GM19099 (cell line): Measurements from ENCODE around the gene DNAJC10.

Experiments
- POLR2A ChIP-seq: IDR thresholded peaks from 3 replicates; pipeline ENCODE4 v1.6.1; 2011; ENCODE audit warnings: low read depth; ENCODE audit not compliant: insufficient read length; ENCODE audit errors: extremely low read depth

DNAJC10 gene

DNA sequence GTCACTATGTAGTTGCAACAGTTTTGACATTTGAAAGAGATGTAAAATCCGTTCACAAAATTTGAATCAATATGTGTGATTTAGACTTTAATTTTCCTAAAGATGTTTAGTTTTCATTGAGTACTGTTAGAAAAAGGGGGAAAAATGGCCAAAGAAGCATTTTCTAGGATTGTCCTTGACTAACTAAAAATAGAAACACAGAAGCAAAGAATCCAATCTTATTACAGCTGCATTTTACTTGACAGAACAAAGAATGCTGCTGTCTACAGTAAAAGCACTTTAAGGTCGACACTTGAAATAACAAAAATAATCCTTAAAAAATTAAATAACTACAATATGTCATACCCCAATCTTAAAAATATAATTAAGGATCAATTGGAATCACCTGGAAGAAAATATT is 101.5 kb downstream of the DNAJC10 start:
- TF ChIP-seq POLR2A: no peak

DNA sequence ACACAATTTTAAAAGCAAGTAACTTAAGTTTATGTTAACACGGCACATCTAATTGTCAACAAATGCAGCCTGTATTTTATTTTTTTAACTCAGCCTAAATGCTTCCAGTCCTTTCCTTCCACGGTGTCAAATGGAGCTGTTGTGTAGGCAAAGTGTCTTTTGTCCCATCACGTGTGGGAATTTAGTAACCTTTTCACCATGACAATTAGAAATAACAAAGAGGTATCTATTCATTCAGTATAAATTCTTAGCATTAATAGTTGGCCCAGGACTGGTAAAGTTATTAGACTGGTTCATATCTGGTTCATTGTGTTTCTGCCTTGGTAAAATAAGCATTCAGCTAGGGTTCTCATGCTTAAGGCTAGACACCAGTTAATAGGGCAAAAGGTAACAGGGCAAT is 102.4 kb downstream of the DNAJC10 start:
- no peak for TF ChIP-seq POLR2A

DNA sequence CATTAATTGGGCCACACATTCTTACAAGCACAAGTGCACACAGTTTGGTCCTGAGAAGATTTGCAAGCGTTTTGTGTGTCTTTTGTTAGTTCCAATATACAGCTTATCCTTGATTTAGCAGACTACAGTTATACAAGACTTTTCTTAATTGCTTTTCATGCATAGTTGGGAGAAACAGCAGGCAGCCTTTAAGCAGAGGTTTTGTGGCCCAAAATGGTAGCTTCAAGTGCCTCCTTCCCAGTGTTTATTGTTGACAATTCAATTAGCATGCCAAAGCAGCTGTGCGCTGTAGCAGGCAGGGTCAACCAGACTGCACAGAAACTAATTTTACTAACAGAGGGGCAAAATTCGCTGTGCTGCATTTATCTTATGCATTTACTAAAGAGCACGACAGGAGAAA is 102.9 kb downstream of the DNAJC10 start:
- TF ChIP-seq POLR2A: no peak

DNA sequence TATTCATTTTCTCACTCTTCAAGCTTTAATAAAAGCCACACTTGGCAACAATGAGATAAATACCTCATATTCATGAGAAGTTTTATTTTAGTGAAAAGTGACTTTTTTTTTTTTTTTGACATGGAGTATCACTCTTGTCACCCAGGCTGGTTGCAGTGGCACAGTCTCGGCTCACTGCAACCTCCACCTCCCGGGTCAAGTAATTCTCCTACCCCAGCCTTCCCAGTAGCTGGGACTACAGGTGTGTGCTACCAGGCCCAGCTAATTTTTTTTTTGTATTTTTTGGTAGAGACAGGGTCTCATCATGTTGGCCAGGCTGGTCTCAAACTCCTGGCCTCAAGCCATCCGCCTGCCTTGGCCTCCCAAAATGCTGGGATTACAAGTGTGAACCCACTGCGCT is 103.4 kb downstream of the DNAJC10 start:
- TF ChIP-seq POLR2A: no peak

DNA sequence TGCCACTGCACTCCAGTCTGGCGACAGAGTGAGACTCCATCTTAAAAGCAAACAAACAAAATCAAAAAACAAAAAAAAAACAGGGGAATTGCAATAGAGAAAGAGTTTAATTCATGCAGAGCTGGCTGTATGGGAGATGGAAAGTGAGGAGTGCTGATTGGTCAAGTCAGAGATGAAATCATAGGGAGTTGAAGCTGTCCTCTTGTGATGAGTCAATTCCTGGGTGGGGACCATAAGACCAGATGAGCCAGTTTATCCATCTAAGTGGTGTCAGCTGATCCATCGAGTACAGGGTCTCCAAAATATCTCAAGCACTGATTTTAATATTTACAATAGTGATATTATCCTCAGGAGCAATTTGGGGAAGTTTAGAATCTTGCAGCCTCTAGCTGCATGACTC is 105.1 kb downstream of the DNAJC10 start:
- TF ChIP-seq POLR2A: no peak

DNA sequence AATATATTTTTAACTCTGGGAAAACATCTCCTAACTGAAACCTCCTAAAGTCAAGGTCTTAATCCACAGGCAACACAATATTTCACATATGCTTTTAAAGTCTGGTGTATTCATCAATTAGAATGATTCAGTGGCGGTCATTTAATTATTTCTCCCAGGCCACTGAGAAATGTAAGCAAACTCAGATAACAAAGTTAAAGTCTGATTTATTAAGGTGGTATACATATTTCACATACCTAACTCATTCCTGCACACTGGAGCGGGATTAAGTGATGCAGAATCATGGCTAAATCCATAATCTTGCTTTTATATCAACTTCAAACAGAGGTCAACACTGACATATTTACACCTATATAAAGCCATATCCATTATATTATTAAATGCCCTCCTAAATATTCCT is 106.7 kb downstream of the DNAJC10 start:
- no peak for TF ChIP-seq POLR2A

DNA sequence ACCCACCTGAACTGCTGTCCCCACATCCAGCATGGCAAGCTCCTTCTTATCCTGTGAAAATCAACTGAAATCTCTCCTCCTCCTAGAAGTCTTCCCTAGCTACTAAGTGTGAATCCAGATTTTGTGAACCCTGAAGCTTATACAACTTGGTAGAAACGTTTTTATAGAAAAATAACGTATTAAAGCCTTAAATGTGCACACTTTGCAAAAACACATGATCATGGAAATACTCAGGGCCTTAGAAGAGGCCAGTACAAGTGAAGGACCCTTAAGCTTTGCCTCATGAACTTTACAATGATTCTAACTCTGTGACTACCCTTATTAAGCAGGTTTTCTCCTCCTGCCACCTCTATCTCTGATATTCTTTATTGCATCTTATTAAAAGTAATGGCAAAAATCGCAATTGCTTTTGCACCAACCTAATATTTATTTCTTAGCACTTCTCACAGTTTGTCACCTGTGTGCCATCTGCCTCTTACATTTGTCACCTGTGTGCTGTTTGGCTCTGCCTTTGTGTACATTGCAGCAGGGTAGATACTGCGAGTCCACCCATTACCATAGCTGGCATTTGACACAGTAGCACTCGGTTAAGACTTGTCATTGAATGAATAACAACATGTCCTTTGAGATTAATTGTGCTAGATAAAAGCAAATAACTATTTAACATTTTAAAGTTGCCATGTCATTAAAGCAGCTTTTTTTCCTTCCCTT is 108.2 kb downstream of the DNAJC10 start:
- TF ChIP-seq POLR2A: no peak

DNA sequence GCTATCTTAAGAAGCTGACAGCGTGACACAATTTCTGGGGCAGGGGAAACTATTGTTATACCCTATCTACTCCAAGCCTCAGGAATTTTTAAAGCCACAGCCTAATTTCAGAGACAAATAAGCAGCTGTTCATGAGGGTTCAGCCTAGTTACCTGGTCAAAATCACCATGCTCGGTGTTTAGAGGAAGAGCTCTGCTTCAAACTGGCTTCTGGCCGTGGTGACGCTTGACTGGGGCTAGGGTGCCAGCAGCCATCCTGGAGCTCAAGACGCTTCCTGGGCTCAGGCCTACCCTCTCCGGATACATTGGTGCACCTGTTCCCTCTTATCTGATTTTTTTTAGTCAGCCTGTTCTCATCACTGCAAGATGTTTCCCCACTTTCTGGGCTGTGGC is 108.7 kb downstream of the DNAJC10 start:
- no peak for TF ChIP-seq POLR2A

DNA sequence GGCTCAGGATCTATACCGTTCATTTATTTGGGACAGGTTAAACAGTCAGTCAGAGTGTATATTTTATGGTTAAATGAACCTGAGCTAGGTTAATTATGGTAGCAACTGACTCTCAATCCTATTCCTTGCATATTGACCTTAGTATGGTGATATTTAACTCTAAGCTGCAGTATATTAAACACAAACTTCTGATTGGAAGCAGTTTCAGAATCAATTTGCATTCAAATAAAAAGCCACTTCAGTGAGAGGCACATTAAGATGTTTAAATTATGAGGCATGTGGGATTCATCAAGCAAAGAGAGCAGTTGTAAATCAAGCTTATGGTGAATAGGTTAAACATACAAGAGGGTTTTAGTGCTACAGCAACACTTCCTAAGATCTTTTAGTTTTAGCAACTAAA is 110.0 kb downstream of the DNAJC10 start:
- no peak for TF ChIP-seq POLR2A

DNA sequence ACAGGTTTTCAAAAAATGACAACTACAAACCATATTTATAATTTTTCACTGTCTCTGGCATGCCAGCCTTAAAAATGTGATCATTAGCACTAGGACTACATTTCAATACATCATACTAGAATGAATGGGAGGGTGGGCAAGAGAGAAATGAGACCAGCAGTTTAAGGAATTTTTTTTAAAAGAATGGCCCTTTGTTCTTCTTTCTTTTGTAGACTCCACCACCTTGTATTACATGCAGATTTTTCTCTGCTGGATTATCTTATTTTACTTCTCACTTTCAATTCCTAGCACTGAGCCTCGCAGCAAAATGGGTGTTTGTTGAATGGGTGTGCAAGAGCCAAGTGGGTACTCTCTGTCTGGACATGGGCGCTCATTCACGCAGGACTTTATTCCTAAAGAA is 110.4 kb downstream of the DNAJC10 start:
- no peak for TF ChIP-seq POLR2A

DNA sequence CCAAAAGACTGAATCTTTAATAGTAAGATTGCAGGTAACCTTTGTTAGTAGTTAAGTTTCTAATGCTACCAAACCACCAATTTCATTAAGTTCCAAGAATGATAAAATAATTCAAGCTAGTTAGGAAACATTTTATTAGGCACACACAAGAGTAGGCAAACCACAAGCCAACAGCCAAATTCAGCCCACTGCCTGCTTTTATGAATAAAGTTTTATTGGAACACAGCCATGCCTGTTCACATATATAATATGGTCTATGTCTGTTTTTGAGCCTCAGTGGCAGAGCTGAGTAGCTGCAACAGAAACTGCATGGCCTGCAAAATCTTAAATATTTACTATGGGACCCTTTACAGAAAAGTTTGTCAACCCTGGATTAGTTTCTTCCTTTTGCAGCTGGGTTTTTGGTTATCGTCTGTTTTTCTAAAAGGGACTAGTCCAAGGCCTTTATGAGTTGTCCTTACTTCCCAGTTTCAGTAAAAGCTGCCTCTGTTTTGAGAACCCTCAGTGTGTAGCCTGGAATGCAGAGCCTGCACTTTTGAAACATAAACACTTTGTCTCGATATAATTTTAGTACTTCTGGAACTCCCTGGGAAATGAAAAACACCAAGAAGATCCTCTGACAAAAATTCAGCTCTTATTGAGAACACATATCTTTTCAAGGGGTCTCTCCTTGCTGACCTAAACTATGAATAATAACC is 111.3 kb downstream of the DNAJC10 start:
- TF ChIP-seq POLR2A: no peak

DNA sequence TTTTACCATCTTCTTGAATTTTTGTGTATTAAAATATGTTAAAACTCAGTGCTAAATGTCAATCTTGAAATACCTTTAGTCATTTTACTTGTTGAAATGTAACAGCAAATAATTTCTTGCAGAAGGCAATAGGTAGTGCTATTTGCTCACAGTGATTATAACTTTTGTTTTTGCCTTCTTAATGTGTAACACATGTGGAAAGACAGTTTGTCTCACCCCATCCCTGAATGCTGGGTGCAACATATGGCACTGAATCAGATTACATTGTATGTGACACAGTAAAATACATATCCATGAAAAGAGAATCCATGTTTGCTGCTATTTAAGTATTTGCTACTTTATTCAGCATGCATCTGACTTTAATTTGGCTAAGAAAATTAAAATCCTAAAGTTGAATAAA is 115.0 kb downstream of the DNAJC10 start:
- TF ChIP-seq POLR2A: no peak

DNA sequence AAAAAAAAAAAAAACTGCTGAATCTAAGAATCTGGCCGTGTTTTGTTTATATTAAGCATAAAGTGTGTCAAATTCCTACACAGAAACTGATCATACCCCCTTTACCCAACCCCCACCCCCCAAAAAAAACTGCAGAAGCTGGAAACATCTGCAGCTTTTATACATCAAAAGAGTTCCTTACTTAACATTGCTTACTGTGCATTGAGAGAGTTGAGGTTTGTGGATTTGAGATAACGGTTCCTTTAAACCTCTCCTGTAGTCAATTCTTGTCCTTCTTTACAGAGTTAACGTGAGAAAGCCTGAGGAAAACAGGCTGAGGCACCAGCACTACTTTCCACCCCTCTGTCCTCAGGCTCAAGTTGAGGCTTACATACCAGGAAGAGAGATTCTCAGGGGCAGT is 115.9 kb downstream of the DNAJC10 start:
- no peak for TF ChIP-seq POLR2A

DNA sequence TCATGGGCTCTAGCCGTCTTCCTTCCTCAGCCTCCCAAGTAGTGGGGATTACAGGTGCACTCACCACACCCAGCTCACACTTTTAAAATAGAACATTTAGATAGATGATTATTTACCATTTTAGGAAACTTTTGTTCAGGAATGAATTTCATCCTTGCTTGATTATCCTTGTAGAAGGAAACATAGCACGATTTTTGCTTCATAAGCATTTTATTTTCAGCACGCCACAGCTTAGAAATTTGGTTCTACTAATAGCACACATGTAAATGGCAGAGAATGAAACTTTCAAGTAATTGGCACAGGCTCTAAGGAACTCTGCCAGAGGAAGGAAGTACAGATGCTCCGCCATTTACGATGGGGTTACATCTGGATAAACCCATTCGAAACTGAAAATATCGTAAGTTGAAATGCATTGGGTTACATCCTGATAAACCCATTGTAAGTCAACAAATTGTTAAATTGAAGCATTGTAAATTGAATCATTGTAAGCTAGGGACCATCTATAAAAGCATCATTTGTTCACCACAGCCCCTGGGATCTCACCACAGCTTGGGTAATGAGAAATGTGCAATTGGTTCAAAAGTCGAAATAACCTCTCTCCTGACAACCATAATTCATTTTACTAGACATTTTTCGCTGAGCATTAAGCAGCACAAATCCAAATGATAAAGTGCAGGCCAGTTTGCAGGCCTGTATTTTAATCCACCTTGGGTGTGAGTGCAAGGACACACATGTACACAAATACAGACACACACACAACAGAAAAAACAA is 117.2 kb downstream of the DNAJC10 start:
- TF ChIP-seq POLR2A: no peak

DNA sequence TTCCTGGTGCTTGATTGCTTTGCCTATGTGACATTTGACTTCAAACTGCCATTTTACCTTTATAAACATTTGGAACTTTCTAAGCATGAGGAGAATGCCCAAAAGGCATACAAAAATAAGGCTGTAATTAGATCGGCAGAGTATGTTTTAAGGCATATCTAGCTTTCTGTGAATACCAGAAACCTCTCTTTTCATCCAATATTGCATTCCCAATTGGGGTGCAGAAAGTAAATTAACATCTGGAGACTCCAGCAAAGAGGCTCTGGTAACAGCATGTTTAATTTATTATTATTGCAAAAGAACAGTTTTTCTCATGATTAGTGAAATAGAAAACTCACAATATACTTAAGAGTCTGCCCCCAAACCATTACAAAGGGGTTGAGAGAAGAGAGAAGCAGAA is 118.2 kb downstream of the DNAJC10 start:
- no peak for TF ChIP-seq POLR2A

DNA sequence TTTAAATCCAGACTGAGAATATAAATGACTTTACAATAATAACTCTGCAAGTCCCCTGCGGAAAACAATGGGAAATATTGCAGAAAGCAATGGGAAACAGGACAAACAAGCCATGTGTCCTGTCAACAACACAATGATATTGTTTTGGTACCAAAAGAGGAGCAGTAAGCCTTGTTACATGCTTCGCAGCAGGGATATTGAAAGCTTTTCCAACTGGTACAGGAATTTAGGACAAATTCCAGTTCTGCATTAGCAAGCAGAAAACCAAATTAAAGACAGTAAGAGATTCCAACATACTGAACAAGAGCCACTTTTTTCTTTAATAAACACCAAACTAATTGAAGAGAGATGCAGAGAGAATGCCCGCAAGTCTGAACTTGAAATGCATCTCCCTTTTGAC is 120.4 kb downstream of the DNAJC10 start:
- TF ChIP-seq POLR2A: no peak
